Keratinocyte (primary cell): Measurements from ENCODE around the gene CCR8. TPM values are rescaled to one million over a fixed set of nuclear protein-coding genes. Genes with fewer than 3 reads are reported as not detected.

Experiments used
- DNase-seq: peaks from one replicate; pipeline ENCODE4 v3.0.0-alpha.2; 2011; ENCODE audit warnings: low read depth, missing footprints, low spot score
- FAIRE-seq: peaks from 2 replicates; lab custom pipeline; 2011; peaks lifted over from hg19 to GRCh38; lab: Jason Lieb, UNC
- H2AFZ ChIP-seq: 2 replicates; pipeline ENCODE4 v1.6.0; 2012; ENCODE audit warnings: low read length, control low read depth, inconsistent platforms; ENCODE audit not compliant: control insufficient read depth
- H3K27ac ChIP-seq: 2 replicates; pipeline ENCODE4 v1.5.1; 2011; ENCODE audit warnings: low read length; ENCODE audit not compliant: control insufficient read depth, insufficient read depth
- H3K27me3 ChIP-seq: 3 replicates; pipeline ENCODE4 v1.6.0; 2011; ENCODE audit warnings: low read length; ENCODE audit not compliant: control insufficient read depth, insufficient read depth; ENCODE audit errors: extremely low read depth
- H3K36me3 ChIP-seq, 2 experiments: 2 replicates in 1 of 2; 3 replicates in 1 of 2; pipeline ENCODE4 v1.5.1; 2011; ENCODE audit warnings: low read length in 2 of 2, mild to moderate bottlenecking in 1 of 2; ENCODE audit not compliant: control insufficient read depth in 2 of 2, insufficient read depth in 2 of 2; ENCODE audit errors: extremely low read depth in 1 of 2
- H3K4me1 ChIP-seq: 3 replicates; pipeline ENCODE4 v1.5.1; 2011; ENCODE audit warnings: low read length; ENCODE audit not compliant: control insufficient read depth, insufficient read depth; ENCODE audit errors: extremely low read depth
- H3K4me2 ChIP-seq: 3 replicates; pipeline ENCODE4 v1.6.0; 2011; ENCODE audit warnings: low read depth, low read length; ENCODE audit not compliant: control insufficient read depth, insufficient read depth; ENCODE audit errors: extremely low read depth
- H3K4me3 ChIP-seq, 3 experiments: fragments of 200-600 bp in 1 of 3; sonication (generic) in 1 of 3; 2 replicates in 2 of 3; 3 replicates in 1 of 3; pipeline ENCODE4 v1.5.1; 2011 to 2016; ENCODE audit warnings: low read length in 3 of 3, mild to moderate bottlenecking in 3 of 3, control low read depth in 2 of 3, inconsistent platforms in 1 of 3, low read depth in 1 of 3, mixed read lengths in 1 of 3, mixed run types in 1 of 3, moderate library complexity in 1 of 3; ENCODE audit not compliant: control insufficient read depth in 2 of 3, insufficient read depth in 2 of 3; ENCODE audit errors: extremely low read depth in 1 of 3
- H3K79me2 ChIP-seq: 2 replicates; pipeline ENCODE4 v1.6.0; 2012; ENCODE audit warnings: low read length; ENCODE audit not compliant: control insufficient read depth, insufficient read depth
- H3K9ac ChIP-seq: 3 replicates; pipeline ENCODE4 v1.6.0; 2011; ENCODE audit warnings: low read length; ENCODE audit not compliant: control insufficient read depth, insufficient read depth; ENCODE audit errors: extremely low read depth
- H3K9me1 ChIP-seq: 3 replicates; pipeline ENCODE4 v1.6.0; 2011; ENCODE audit warnings: low read length; ENCODE audit not compliant: control insufficient read depth, insufficient read depth; ENCODE audit errors: extremely low read depth
- H3K9me3 ChIP-seq: 2 replicates; pipeline ENCODE4 v1.5.1; 2012; ENCODE audit warnings: low read depth, low read length; ENCODE audit not compliant: control insufficient read depth
- H4K20me1 ChIP-seq: 3 replicates; pipeline ENCODE4 v1.6.0; 2011; ENCODE audit warnings: low read length; ENCODE audit not compliant: control insufficient read depth, insufficient read depth; ENCODE audit errors: extremely low read depth
- CTCF ChIP-seq, 3 experiments: IDR thresholded peaks in 1 of 3; conservative IDR thresholded peaks in 1 of 3; optimal IDR thresholded peaks in 1 of 3; 2 replicates in 2 of 3; 3 replicates in 1 of 3; pipeline versions ENCODE3 to v1.5.1; 2011; ENCODE audit warnings: low read length in 3 of 3, mild to moderate bottlenecking in 3 of 3, moderate library complexity in 2 of 3, control low read depth in 1 of 3, inconsistent platforms in 1 of 3; ENCODE audit not compliant: insufficient read depth in 2 of 3; ENCODE audit errors: extremely low read depth in 1 of 3
- EZH2 ChIP-seq: IDR thresholded peaks from one replicate; pipeline ENCODE4 v1.6.1; 2012; ENCODE audit warnings: inconsistent platforms, mild to moderate bottlenecking, low read length, moderate library complexity
- dilution Hi-C: fragments of 300-500 bp; cut with MboI; formaldehyde crosslinking; loops from one replicate; pipeline ENCODE4 v1.7.0; 2020; ENCODE audit warnings: low sequenced_read_pairs; ENCODE audit not compliant: extremely low pct_ligation_motif_present
- polyA plus RNA-seq, 5 experiments: library from polyadenylated mRNA; depleted of rRNA in 3 of 5; stranded (reverse) in 3 of 5; stranded (forward) in 1 of 5; unstranded in 1 of 5; fragments of >200 nt; gene quantifications; 1 replicate in 1 of 5; 2 replicates in 3 of 5; 3 replicates in 1 of 5; pipeline versions ENCODE4 v1.2.1 to v1.2.3, GENCODE V29; 2011 to 2012; ENCODE audit warnings: missing spikeins in 2 of 5, low read depth in 1 of 5, low replicate concordance in 1 of 5

CCR8 gene
- polyA plus RNA-seq, 1 donor (not counting 4 experiments of a cell fraction or from before 2014, with no cell fraction given): not detected

DNA sequence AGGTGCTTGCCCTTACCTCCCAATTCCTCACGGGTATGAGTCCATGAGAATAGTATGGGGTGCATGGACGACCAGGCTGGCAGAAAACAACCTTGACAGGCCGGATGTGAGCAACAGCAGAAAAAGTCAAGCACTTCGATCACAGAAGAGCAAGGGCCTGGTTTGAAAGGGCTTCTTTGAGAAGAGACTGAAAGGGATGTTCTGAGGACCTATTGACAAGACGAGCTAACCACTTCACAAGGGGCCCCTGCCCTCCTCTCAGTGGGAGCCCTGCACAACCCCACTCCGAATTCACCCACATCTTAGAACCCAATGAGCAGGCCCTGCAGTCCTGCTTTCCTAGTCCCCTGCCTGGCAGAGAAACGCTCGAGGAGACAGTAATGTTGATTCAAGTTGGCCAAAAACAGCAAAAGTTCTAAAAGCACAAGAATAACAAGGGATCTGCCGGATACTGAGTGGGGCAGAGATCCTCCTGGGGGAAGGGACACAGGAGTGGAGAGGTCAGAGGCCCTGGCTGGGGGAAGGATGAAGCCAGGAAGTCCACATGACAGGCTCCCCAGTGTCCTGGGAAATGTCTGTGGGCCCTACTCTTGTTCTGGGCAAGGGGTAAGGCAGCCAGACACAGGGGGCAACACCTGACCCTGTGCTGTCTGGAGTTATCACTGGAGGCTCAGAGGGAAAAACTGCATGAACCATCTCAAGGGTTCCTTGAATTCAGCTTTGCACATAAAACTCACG lies 34.9 kb upstream of the CCR8 start:
- Histone ChIP-seq H3K27ac (no peak overlapping the region), H3K9ac (no peak overlapping the region), H4K20me1 (no peaks in the 10 kb centered on the region), H3K4me3 (no peak overlapping the region), H3K79me2 (no peaks in the 10 kb centered on the region), H3K4me1 (no peaks in the 10 kb centered on the region), H3K36me3 (no peaks in the 10 kb centered on the region), H3K9me3 (no peaks in the 10 kb centered on the region), H3K4me2 (no peak overlapping the region), H2AFZ (no peak overlapping the region), H3K9me1 (no peaks in the 10 kb centered on the region), H3K27me3 (no peaks in the 10 kb centered on the region)
- DNase-seq (no peak), FAIRE-seq (no peak)
- dilution Hi-C loops: loop anchor here (5.0 kb wide), 1 partner anchor 102 kb away; the partner anchor contains the start of gene XIRP1
- TF ChIP-seq EZH2 (no peak), CTCF (optimal IDR thresholded peaks at IDR 0.05 in 1 of 3, IDR thresholded peaks at IDR 0.05 in 1 of 3, conservative IDR thresholded peaks at IDR 0.05 in 1 of 3; ENCODE audit: extremely low read depth in 1 of 3, insufficient read depth in 2 of 3, low read length in 3 of 3) (no peak)

DNA sequence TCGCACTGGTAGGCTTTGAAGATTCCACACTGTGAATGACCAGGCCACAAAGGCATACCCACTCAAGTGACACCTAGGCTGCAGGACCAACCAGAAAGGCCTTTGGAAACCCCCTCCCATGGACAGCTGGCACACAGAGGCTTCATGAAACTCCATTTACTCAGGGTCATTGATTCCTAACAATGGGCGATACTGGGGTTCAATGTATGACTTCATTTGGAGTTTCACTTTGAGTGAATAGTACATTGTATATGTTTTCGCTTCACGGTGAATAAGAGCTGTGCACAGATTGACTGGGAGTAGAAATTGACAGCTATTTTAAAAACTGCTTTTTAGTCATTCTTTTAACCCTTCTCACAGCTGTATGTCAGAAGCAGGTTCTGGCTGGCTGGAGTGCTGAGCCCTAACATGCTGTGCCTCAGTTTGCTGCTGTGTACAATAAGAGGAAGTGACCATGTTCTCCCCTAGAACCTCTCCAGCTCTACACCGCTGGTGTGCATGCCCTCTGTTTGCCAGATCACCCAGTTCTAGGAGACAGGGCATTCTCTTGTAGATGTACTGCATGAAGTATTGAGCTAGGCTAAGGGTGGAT lies 34.2 kb upstream of the CCR8 start:
- dilution Hi-C loops: no loop called here
- Histone ChIP-seq H3K4me2 (no peak overlapping the region), H3K9me1 (no peaks in the 10 kb centered on the region), H2AFZ (no peak overlapping the region), H3K9ac (no peak overlapping the region), H3K4me1 (no peaks in the 10 kb centered on the region), H3K27me3 (no peaks in the 10 kb centered on the region), H3K4me3 (no peak overlapping the region), H4K20me1 (no peaks in the 10 kb centered on the region), H3K79me2 (no peaks in the 10 kb centered on the region), H3K9me3 (no peaks in the 10 kb centered on the region), H3K27ac (no peak overlapping the region), H3K36me3 (no peaks in the 10 kb centered on the region)
- FAIRE-seq: no peak
- no peak for TF ChIP-seq EZH2
- TF ChIP-seq CTCF (optimal IDR thresholded peaks at IDR 0.05 in 1 of 3, IDR thresholded peaks at IDR 0.05 in 1 of 3, conservative IDR thresholded peaks at IDR 0.05 in 1 of 3; ENCODE audit: extremely low read depth in 1 of 3, insufficient read depth in 2 of 3, low read length in 3 of 3): no peak
- DNase-seq: no peak
